GM15510 (cell line): ENCODE results near the gene COA5.

ENCODE experiments used
- POLR2A ChIP-seq: IDR thresholded peaks from 3 replicates; pipeline ENCODE4 v1.6.1; 2011; ENCODE audit warnings: borderline replicate concordance; ENCODE audit not compliant: insufficient read length; ENCODE audit errors: extremely low read depth

The COA5 gene

DNA sequence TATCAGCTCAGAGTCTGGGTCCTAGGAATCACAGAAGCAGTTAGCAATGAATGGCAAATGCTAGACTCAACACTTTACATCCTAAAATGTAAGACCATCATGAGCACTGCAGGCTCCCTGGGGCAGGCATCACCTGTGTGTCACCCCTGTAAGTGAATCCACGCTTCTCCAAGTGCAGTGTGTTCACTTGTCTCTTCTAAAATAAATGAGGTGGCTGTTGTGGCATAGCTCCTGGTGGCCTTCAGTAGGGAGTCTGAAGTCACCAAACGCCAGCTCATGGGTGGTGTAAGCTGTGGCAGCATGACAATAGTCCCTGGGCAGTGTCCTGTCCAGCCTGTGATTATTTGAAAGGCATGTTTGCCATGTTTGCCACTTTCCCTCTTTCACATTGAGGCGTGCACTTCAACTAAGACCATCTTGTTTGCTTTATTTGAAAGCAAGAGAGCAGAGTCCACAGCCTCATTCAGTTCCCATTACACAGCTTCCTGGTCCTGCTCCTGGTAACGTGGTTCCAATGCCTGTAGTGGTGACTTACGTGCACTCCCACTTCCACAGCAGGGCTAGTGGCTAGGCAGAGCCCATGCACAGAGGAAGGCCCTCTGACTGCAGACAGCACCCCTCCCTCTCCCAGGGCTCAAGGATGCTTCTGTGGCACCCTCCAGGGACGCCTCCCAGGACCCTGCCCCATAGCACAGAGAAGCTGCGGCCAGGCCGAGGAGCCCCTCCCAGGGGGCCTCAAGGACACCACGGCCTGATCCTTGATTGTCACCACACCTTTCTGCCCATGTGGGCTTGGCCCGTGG, 24.3 kb downstream of the COA5 start:
- no peak for TF ChIP-seq POLR2A

DNA sequence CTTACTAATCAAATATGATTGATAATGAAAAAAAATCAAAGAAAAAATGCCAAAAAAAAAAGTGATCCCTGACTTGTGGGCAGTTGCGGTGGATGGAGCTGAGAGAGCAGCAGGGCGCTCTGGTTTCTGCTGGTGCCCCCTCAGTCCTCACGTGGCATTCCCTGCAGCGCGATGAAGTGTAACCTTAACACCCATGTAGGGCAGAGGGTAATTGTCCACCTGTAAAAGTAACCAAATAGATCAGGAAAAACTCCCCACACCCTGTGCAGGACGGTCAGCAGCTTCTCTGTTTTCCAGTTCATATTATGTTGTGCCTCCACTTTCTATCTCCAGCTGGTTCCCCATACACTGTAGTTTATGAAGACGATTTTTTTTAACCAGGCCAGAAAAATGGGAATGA, 25.0 kb downstream of the COA5 start:
- no peak for TF ChIP-seq POLR2A

DNA sequence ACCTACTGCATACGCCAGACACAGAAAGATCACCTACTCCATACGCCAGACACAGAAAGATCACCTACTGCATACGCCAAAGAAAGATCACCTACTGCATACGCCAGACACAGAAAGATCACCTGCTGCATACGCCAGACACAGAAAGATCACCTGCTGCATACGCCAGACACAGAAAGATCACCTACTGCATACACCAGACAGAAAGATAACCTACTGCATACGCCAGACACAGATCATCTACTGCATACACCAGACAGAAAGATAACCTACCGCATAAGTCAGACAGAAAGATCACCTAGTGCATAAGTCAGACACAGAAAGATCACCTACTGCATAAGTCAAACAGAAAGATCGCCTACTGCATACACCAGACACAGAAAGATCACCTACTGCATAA, 25.8 kb downstream of the COA5 start:
- no peak for TF ChIP-seq POLR2A

DNA sequence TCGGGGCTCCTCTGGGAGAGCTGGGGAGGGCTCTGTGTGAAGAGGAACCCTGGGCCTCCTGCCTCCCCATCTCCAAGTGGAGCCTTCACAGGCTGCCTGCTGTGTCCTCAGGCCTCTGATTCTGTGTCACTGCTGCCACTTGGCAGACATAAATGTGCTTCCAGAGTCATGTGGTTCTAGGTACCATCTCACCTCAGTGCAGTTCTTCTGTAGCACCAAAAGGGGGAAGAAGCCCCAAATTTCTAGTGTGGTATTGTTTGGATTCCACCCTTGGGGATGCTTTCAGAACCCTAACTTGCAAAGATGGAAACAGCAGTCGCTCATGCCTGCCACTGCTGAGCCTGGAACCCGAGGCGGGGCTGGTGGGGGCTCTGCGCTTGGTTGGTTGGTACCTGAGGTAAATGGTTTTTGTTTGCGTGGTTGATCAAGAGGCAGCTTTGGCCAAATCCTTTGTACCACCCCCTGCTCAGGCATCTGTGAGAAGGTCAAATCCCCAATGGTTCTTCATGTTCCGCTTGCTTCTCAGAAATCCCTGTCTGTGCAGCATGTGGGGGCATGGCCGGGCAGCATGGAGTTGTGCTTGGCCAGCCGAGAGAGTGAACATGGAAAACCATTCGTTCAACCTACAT, 27.5 kb downstream of the COA5 start:
- TF ChIP-seq POLR2A: no peak

DNA sequence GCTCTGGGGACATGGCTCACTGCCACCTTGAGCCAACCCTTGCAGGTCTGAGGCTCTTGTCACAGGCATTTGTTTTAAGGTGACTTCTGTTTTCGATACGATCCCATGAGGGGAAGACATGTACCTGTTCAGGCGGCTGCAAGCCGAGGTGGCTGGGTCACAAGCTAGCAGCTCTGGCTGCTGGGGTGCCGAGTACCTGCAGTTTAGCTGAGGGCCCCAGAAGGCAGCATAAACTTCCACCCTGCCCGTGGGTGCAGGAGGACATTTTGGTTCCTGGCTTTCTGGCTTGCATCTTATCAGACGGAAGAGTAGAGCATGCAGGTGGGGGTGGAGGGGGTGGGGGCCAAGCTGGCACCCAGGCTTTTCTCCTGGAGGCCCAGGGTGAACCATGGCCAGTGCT, 28.4 kb downstream of the COA5 start:
- TF ChIP-seq POLR2A: no peak

DNA sequence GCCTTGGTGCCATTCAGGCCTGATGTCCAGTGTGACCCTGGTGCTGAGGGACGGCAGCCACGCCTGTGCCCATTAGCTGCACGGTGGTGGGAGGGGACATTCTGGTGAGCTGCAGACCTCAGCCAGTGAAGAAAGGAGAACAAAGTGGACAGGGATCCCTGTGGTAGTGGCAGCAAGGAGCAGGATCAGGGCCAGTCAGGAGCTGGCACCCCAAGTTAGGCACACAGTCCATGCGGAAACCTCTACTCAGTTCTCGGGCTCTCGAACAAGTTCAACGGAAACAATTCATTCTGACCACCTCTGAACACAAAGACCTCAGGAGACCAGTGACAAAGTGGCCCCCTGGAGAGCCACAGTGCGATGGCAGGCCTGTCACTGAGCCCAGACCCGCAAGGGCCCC, 30.1 kb downstream of the COA5 start:
- no peak for TF ChIP-seq POLR2A

DNA sequence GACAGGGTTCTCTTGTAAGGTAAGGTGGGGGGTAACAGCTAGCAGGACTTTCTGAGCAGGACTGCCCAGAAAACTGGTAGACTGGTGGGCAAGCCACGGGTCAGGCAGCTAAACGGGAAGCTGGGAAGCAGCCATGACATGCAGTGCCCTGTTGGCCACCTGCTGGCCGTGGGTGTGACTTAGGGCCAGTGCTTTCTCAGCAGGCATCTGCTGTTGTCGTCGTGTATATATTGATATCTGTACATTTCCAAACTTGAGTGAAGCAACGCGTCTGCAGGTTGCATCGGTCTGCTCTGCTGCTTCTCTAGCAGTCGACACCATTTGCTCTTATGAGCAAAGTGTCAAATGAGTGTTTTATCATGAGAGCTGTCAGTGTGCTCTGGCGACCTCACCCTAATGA, 31.0 kb downstream of the COA5 start:
- no peak for TF ChIP-seq POLR2A

DNA sequence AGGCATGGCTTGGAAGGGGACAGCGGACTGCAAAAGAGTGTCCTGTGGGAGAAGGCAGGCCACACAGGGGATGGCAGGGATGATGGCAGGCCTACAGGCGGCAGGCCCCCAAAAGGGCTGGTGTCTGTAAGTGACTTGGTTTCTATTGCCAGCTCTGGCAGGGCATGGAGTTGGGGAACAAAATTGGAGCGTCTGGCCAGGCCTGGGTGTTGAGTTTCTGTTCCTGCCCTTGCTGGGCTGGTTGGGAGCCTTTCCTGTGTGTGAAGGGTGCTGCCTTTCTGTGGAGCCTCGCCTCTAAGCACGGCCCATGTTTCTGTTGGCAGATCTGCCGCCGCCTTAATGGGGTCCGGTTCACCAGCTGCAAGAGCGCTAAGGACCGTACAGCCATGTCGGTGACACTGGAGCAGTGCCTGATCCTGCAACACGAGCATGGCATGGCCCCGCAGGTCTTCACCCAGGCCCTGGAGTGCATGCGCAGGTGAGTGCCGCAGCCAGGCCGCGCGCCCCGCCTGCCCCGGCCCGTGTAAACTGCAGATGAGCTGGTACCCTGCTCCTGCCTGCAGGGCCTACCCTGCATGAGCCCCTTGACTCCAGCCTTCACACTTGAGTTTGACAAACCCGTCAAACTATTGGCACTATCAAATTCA, 31.5 kb downstream of the COA5 start:
- no peak for TF ChIP-seq POLR2A

DNA sequence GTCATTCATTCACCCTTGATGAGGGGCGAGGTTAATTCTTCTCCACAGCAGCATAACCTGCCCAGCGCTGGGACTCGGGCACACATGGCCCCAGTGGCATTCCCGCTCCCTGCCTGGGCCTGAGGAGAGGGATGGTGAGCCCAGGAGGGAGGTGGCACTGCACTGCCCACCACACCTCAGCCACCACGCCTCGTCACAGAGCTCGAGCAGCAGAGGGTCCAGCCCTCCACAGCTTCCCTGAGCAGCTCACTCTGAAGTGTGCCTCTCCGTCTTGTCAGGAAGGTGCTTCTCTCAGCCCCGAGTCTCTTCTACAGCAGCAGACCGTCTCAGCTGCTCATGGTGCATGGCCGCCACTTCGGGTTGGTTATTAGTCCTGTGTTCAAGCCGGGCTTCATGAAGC, 34.9 kb downstream of the COA5 start:
- TF ChIP-seq POLR2A: no peak

DNA sequence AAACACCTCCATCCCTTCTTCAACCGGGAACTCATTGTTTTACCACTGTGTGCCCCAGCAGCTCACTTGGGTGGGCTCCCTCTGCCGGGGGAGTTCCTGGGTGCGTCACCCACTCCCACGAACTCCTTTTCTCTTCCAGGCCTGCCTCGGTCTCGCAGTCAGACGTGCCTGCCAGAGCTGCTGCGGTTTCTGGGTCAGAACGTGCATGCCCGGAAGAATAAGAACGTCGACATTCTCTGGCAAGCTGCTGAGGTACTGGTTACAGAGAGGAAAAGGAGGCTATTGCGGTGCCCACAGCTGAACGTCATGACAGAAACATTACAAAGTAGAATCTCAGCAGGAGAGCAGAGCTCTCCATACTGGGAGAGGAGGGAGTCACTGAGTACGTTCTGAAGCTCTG, 35.6 kb downstream of the COA5 start:
- no peak for TF ChIP-seq POLR2A

DNA sequence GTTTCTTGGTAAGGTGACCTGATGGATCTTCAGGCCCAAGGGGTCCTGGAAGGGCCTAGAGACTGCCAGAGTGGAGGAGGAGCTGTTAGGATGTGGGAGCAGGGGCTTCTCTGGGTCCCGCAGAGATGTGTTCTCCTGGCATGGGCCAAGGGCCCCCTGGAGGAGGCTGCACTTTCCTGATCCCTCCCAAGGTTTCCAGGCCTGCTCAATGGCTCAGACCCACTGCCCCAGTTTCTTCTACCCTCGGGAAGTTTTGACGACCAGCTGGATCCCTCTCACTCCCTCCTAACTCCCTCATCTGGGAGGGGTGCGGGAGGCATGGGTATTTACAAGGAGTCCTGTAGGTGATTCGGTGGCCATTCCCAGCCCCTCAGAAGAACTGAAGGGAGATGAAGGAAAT, 36.1 kb downstream of the COA5 start:
- no peak for TF ChIP-seq POLR2A

DNA sequence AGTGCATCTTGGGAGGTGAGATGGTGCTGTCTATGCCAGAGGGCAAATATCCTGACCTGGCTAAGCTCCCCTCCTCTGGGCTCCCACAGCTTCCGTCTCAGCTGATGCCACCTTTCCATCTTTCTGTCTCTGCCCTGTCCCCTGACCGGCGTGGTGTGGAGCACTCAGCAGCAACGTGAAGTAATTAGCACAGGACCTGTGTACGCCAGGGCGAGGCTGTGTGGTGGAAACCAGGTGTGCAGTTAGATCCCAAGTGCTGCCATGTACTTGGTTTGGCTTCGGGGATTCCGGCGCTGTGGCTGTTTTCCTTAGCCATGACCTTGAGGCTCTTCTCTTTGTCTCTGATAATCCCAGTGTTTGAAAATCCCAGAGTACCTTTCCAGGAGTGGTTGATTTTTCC, 36.5 kb downstream of the COA5 start:
- no peak for TF ChIP-seq POLR2A

DNA sequence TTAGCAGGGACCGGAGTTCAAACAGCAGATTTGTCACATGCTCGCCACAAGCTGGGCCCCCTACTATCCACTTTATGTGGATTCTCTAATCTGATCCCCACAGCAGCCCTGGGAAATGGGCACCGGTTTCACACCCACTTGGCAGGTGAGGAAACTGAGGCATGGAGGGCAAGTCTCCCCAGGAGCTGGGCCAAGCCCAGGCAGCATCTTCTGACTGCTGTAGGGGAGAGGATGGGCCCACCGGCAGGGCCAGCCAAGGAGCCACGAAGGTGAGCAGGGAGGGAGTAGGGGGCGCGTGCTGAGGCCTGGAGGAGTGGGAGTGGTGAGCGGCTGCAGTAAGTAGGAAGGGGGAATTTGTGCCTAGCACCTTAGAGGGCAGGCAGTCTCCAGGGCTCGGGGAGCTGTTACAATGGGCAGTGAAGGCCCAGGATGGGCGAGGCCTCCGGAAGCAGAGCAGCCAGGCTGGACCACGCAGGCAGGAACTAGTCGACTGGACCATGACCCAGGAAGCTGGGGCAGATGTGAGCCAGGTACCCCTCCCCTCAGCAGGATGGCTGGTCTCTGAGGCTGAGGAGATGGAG, 37.1 kb downstream of the COA5 start:
- TF ChIP-seq POLR2A: no peak

DNA sequence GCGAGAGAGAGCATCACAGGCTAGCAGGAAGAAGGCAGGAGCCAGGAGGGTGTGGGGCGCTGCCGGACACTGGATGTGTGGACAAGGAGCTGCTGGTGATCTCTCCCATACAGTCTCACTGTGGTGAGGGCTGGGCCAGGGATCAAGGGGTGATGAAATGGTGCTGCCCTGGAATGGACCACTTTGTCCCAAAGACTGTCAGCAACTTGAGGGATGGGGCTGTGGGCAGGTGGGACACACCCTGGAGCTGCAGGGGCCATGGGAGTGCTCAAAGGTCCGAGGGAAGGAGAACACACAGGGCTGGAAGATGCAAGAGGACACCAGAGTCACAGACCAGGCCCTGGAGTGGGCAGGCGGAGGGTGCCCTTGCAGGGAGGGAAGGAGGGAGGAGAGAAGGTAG, 38.0 kb downstream of the COA5 start:
- TF ChIP-seq POLR2A: no peak

DNA sequence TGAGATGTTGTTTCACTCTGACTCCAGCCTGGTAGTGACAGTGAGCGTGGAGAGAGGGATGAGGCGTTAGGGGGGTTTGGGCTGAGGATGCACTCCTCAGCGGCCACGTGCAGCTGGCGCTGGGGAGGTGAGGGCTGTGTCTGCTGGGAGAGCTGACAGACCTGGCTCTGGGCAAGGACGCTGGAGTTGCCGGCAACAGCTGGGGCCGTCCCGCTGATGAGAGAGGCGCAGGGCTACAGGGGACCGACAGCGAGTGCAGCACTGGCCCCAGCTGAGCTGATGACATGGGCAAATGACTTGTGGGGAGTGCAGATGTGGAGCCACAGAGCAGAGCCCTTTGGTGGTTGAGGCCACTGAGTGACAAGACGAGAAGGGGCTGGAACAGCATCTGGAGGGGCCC, 38.4 kb downstream of the COA5 start:
- TF ChIP-seq POLR2A: no peak
